GM19328 (cell line): Measurements from ENCODE around the gene BABAM1.

Source experiments
- ATAC-seq: cut with Tn5 transposase; IDR thresholded peaks from one replicate; pipeline ENCODE4 v1.9.1; 2021; ENCODE audit warnings: mild to moderate bottlenecking, moderate library complexity; ENCODE audit not compliant: unreplicated experiment

The BABAM1 gene

GRCh38 chr19:17302391-17303166, 35.3 kb downstream of the BABAM1 start:
- no peak for ATAC-seq

- no peak for ATAC-seq
Measured at GRCh38 chr19:17303167-17303939, 36.1 kb downstream of the BABAM1 start, which contains the start of gene ABHD8. ABHD8 (minus strand) TSS chr19:17303425; CDS start chr19:17301616, 1,809 bp downstream.

GRCh38 chr19:17303940-17304267, 36.7 kb downstream of the BABAM1 start:
- ATAC-seq, result no peak

- no peak for ATAC-seq
Measured at GRCh38 chr19:17304386-17305215, 37.4 kb downstream of the BABAM1 start.

GRCh38 chr19:17305216-17305516, 37.9 kb downstream of the BABAM1 start:
- ATAC-seq, result no peak

- ATAC-seq, result peak; percentile 44
Measured at GRCh38 chr19:17305517-17306284, 38.5 kb downstream of the BABAM1 start, which contains the start of gene MRPL34. MRPL34 (plus strand) TSS chr19:17305872; CDS start chr19:17305893, 21 bp downstream.

GRCh38 chr19:17306285-17306714, 39.1 kb downstream of the BABAM1 start:
- no peak for ATAC-seq

GRCh38 chr19:17307876-17308377, 40.7 kb downstream of the BABAM1 start:
- ATAC-seq, result no peak

GRCh38 chr19:17309198-17309964, 42.1 kb downstream of the BABAM1 start, which contains the start of gene DDA1:
DDA1 (plus strand) TSS chr19:17309563; CDS start chr19:17309655, 92 bp downstream.
- ATAC-seq, result peak; percentile 68

GRCh38 chr19:17309965-17310461, 42.8 kb downstream of the BABAM1 start:
- no peak for ATAC-seq

- no peak for ATAC-seq
Measured at GRCh38 chr19:17311455-17312188, 44.4 kb downstream of the BABAM1 start.

GRCh38 chr19:17312189-17313113, 45.2 kb downstream of the BABAM1 start:
- no peak for ATAC-seq

GRCh38 chr19:17314007-17314593, 46.9 kb downstream of the BABAM1 start:
- ATAC-seq, result no peak

- no peak for ATAC-seq
Measured at GRCh38 chr19:17318966-17319365, 51.7 kb downstream of the BABAM1 start.

GRCh38 chr19:17319473-17320238, 52.4 kb downstream of the BABAM1 start:
- no peak for ATAC-seq

GRCh38 chr19:17320435-17320834, 53.2 kb downstream of the BABAM1 start:
- ATAC-seq, result no peak
